ENCODE data around the gene CYP2A13.
"Not testable (repeated sequence)": the region's sequence is repeated elsewhere in the genome, so short reads cannot be mapped to it uniquely, and the experiment has no call there.

CYP2A13 gene

GRCh38 chr19:41120929-41121911 lies 33.0 kb downstream of the CYP2A13 start:
- not testable (repeated sequence) for DNase-seq (ENCODE audit: low read depth, low spot score)

GRCh38 chr19:41122846-41123245 lies 34.6 kb downstream of the CYP2A13 start:
- not testable (repeated sequence) for DNase-seq (ENCODE audit: low read depth, low spot score)

- no peak for DNase-seq (ENCODE audit: low read depth, low spot score)
Measured at GRCh38 chr19:41123716-41124294, 35.6 kb downstream of the CYP2A13 start.

GRCh38 chr19:41126765-41127203 lies 38.5 kb downstream of the CYP2A13 start:
- DNase-seq (ENCODE audit: low read depth, low spot score), result not testable (repeated sequence)

GRCh38 chr19:41127362-41127761 lies 39.1 kb downstream of the CYP2A13 start:
- not testable (repeated sequence) for DNase-seq (ENCODE audit: low read depth, low spot score)

- DNase-seq (ENCODE audit: low read depth, low spot score), result peak; percentile 73
Measured at GRCh38 chr19:41127801-41128300, 39.6 kb downstream of the CYP2A13 start.

GRCh38 chr19:41128692-41129091 lies 40.4 kb downstream of the CYP2A13 start:
- no peak for DNase-seq (ENCODE audit: low read depth, low spot score)

GRCh38 chr19:41131186-41131585 lies 42.9 kb downstream of the CYP2A13 start:
- DNase-seq (ENCODE audit: low read depth, low spot score), result no peak

- no peak for DNase-seq (ENCODE audit: low read depth, low spot score)
Measured at GRCh38 chr19:41133260-41133659, 45.0 kb downstream of the CYP2A13 start.

- DNase-seq (ENCODE audit: low read depth, low spot score), result no peak
Measured at GRCh38 chr19:41134616-41135015, 46.4 kb downstream of the CYP2A13 start.

GRCh38 chr19:41135390-41136384 lies 47.4 kb downstream of the CYP2A13 start:
- DNase-seq (ENCODE audit: low read depth, low spot score), result not testable (repeated sequence)

- no peak for DNase-seq (ENCODE audit: low read depth, low spot score)
Measured at GRCh38 chr19:41136636-41137455, 48.6 kb downstream of the CYP2A13 start.

GRCh38 chr19:41144403-41144802 lies 56.2 kb downstream of the CYP2A13 start:
- DNase-seq (ENCODE audit: low read depth, low spot score), result peak; percentile 74

Data from activated naive CD8-positive, alpha-beta T cell treated with anti-CD3 and anti-CD28 coated beads, Interleukin-2, amount 50 U/mL, for 16 hours (primary cell).